Mesenchymal stem cell (in vitro differentiated cells and primary cell): ENCODE data around the gene RPP25.

Experiments used
- DNase-seq: peaks from one replicate; pipeline ENCODE4 v3.0.0-alpha.2; 2013
- H2AFZ ChIP-seq: one replicate; pipeline ENCODE4 v1.6.1; 2013; ENCODE audit warnings: low read depth, mild to moderate bottlenecking, control low read depth, inconsistent platforms, low read length, moderate library complexity
- H2AK5ac ChIP-seq: 2 replicates; pipeline ENCODE4 v1.6.1; 2013; ENCODE audit warnings: low read length, moderate library complexity, mild to moderate bottlenecking, inconsistent platforms; ENCODE audit not compliant: severe bottlenecking
- H2BK120ac ChIP-seq: one replicate; pipeline ENCODE4 v1.6.1; 2013; ENCODE audit warnings: low read depth, mild to moderate bottlenecking, inconsistent platforms, low read length, moderate library complexity
- H2BK12ac ChIP-seq, 2 experiments: one replicate each; pipeline ENCODE4 v1.6.1; 2013; ENCODE audit warnings: inconsistent platforms in 2 of 2, low read length in 2 of 2, mild to moderate bottlenecking in 2 of 2, moderate library complexity in 2 of 2, control low read depth in 1 of 2
- H2BK15ac ChIP-seq: one replicate; pipeline ENCODE4 v1.6.1; 2013; ENCODE audit warnings: mild to moderate bottlenecking, low read depth, inconsistent platforms; ENCODE audit not compliant: poor library complexity, severe bottlenecking
- H2BK5ac ChIP-seq: 2 replicates; pipeline ENCODE4 v1.6.1; 2013; ENCODE audit warnings: low read depth, mild to moderate bottlenecking, low read length, control low read depth, inconsistent platforms; ENCODE audit not compliant: poor library complexity, severe bottlenecking
- H3K14ac ChIP-seq, 2 experiments: one replicate each; pipeline ENCODE4 v1.6.1; 2013; ENCODE audit warnings: inconsistent platforms in 2 of 2, low read length in 2 of 2, control low read depth in 1 of 2, mild to moderate bottlenecking in 1 of 2, moderate library complexity in 1 of 2
- H3K18ac ChIP-seq, 2 experiments: one replicate each; pipeline ENCODE4 v1.6.1; 2013; ENCODE audit warnings: inconsistent platforms in 2 of 2, low read length in 2 of 2, control low read depth in 1 of 2, low read depth in 1 of 2, mild to moderate bottlenecking in 1 of 2
- H3K23ac ChIP-seq, 2 experiments: one replicate each; pipeline ENCODE4 v1.6.1; 2013; ENCODE audit warnings: inconsistent platforms in 2 of 2, low read length in 2 of 2, mild to moderate bottlenecking in 2 of 2, moderate library complexity in 2 of 2, control low read depth in 1 of 2
- H3K27ac ChIP-seq: 2 replicates; pipeline ENCODE4 v1.5.1; 2013; ENCODE audit warnings: mild to moderate bottlenecking, moderate library complexity, low read length, control low read depth, inconsistent platforms; ENCODE audit not compliant: poor library complexity, severe bottlenecking
- H3K27me3 ChIP-seq, 2 experiments: 2 replicates each; pipeline versions ENCODE4 v1.6.1 to v1.7.0; 2013; ENCODE audit warnings: low read length in 2 of 2, mild to moderate bottlenecking in 2 of 2, moderate library complexity in 2 of 2, control low read depth in 1 of 2, inconsistent platforms in 1 of 2; ENCODE audit not compliant: control insufficient read depth in 1 of 2, insufficient read depth in 1 of 2
- H3K36me3 ChIP-seq, 2 experiments: 2 replicates each; pipeline versions ENCODE4 v1.6.1 to v1.7.0; 2013; ENCODE audit warnings: low read length in 2 of 2, control low read depth in 1 of 2, inconsistent platforms in 1 of 2, low read depth in 1 of 2, mild to moderate bottlenecking in 1 of 2; ENCODE audit not compliant: insufficient read depth in 2 of 2, control insufficient read depth in 1 of 2
- H3K4ac ChIP-seq, 2 experiments: one replicate each; pipeline ENCODE4 v1.6.1; 2013; ENCODE audit warnings: inconsistent platforms in 2 of 2, low read length in 2 of 2, mild to moderate bottlenecking in 2 of 2, moderate library complexity in 2 of 2, control low read depth in 1 of 2, low read depth in 1 of 2
- H3K4me1 ChIP-seq: 2 replicates; pipeline ENCODE4 v1.6.1; 2013; ENCODE audit warnings: low read depth, low read length, control low read depth; ENCODE audit not compliant: control insufficient read depth, insufficient read depth
- H3K4me2 ChIP-seq: 2 replicates; pipeline ENCODE4 v1.6.1; 2013; ENCODE audit warnings: low read length, mild to moderate bottlenecking, inconsistent platforms; ENCODE audit not compliant: poor library complexity, severe bottlenecking
- H3K4me3 ChIP-seq, 2 experiments: 2 replicates each; pipeline versions ENCODE4 v1.5.1 to v1.7.0; 2013; ENCODE audit warnings: low read length in 2 of 2, mild to moderate bottlenecking in 2 of 2, control low read depth in 1 of 2, low read depth in 1 of 2; ENCODE audit not compliant: insufficient read depth in 1 of 2
- H3K79me1 ChIP-seq: replicated peaks from 2 replicates; pipeline ENCODE4 v1.6.1; 2013; ENCODE audit warnings: mild to moderate bottlenecking, control low read depth, low read length, inconsistent platforms; ENCODE audit not compliant: poor library complexity, severe bottlenecking
- H3K9ac ChIP-seq: 2 replicates; pipeline ENCODE4 v1.7.0; 2013; ENCODE audit warnings: mild to moderate bottlenecking, low read length, moderate library complexity
- H3K9me3 ChIP-seq: 2 replicates; pipeline ENCODE4 v1.7.0; 2013; ENCODE audit warnings: mild to moderate bottlenecking, low read length; ENCODE audit not compliant: control insufficient read depth
- H4K8ac ChIP-seq: one replicate; pipeline ENCODE4 v1.6.1; 2013; ENCODE audit warnings: inconsistent platforms, mild to moderate bottlenecking, low read length, moderate library complexity
- H4K91ac ChIP-seq: one replicate; pipeline ENCODE4 v1.6.1; 2013; ENCODE audit warnings: mild to moderate bottlenecking, low read length, inconsistent platforms
- WGBS: methylation state at CpG from one replicate; pipeline ENCODE4 v1.1.7; 2013; ENCODE audit warnings: mixed read lengths; 5-methylcytosine and 5-hydroxymethylcytosine counted together

Gene RPP25

DNA sequence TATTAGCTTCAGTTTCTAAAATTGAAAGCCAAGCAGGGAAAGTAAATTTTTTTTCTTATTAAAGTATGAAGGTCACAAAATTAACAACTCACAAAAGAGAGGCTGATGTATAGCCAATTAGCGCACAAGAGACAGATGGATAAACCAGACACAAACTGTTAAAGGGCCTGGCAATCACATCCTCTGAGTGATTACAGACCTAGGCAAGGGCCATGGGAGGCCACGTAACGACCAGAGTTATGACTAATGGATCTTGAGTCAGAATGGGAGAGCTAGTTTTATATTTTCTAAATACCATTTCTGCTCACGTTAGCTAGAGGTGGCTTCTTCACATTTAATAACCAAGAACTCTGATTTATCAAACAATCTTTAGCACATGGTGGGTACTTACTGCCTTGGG lies 21.0 kb upstream of the RPP25 start:
- no peak for DNase-seq
- Histone ChIP-seq H3K4ac (no peak overlapping the region), H3K27ac (no peak overlapping the region), H2BK120ac (no peak overlapping the region), H2BK12ac (no peak overlapping the region), H4K91ac (no peak overlapping the region), H2BK5ac (no peak overlapping the region), H3K9ac (peak overlapping the region; percentile 14), H2AK5ac (no peak overlapping the region), H3K18ac (no peak overlapping the region), H2BK15ac (no peak overlapping the region), H3K79me1 (no peaks in the 10 kb centered on the region), H2AFZ (no peak overlapping the region), H3K4me3 (no peak overlapping the region), H3K9me3 (no peaks in the 10 kb centered on the region), H3K27me3 (peaks cover 0 to 6% of the 10 kb centered on the region in 2 experiments), H3K36me3 (no peaks in the 10 kb centered on the region), H3K14ac (no peak overlapping the region), H3K4me2 (no peak overlapping the region), H4K8ac (no peak overlapping the region), H3K4me1 (peaks cover 3% of the 10 kb centered on the region), H3K23ac (no peak overlapping the region)
- 54% methylated on average over 2 of the region's 4 CpGs for WGBS

DNA sequence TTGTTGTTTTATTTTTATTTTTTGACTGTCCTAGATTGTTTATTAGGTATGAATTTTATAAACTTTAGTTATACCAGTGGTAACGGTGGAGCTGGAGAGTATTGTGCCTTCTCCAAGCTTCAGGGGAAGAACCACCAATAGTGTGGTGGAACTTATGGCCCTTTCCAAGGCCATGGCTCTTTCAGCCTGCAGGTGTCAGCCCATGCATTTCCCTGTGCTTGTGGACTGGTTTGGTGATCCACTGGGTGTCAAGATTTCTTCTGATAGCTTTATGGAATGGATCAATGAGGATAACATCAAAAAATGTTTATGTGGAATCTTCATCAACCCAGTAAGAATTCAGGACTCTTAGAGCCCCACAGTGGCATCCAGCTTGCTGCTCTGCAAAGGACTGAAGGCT lies 19.6 kb upstream of the RPP25 start:
- Histone ChIP-seq H3K4ac (no peak overlapping the region), H3K4me3 (no peak overlapping the region)
- WGBS: 64% methylated on average over 1 of the region's 1 CpG

DNA sequence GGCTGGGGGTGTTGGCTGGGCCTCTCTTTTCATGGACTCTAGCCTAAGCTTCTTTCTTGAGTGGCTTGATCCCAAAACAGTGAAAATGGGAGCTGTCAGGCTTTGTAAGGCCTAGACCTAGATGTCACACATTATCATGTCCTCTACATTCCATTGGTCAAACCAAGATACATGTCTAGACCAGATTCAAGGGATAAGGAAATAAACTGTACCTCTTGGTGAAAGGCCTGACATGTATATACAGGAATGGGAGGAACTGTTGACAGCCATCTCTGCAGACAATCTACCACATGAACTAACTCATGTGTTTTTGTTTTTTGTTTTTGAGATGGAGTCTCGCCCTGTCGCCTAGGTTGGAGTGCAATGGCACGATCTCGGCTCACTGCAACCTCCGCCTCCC lies 11.1 kb upstream of the RPP25 start:
- H2BK15ac ChIP-seq: no peak overlapping the region
- no peak overlapping the region for H3K4me3 ChIP-seq
- H3K36me3 ChIP-seq: no peaks in the 10 kb centered on the region
- H2BK12ac ChIP-seq: no peak overlapping the region
- DNase-seq: no peak
- H2BK5ac ChIP-seq: no peak overlapping the region
- no peak overlapping the region for H3K4ac ChIP-seq
- no peak overlapping the region for H3K18ac ChIP-seq
- WGBS: 87% methylated on average over 5 of the region's 5 CpGs
- no peak overlapping the region for H3K14ac ChIP-seq
- no peak overlapping the region for H3K9ac ChIP-seq
- H3K27me3 ChIP-seq: peaks cover 0 to 3% of the 10 kb centered on the region in 2 experiments
- no peak overlapping the region for H2AFZ ChIP-seq
- no peaks in the 10 kb centered on the region for H3K9me3 ChIP-seq
- H3K23ac ChIP-seq: no peak overlapping the region
- H2AK5ac ChIP-seq: no peak overlapping the region
- H3K4me1 ChIP-seq: peaks cover 2% of the 10 kb centered on the region
- H2BK120ac ChIP-seq: no peak overlapping the region
- H3K4me2 ChIP-seq: no peak overlapping the region
- H3K27ac ChIP-seq: no peak overlapping the region
- H3K79me1 ChIP-seq: no peaks in the 10 kb centered on the region
- no peak overlapping the region for H4K91ac ChIP-seq
- no peak overlapping the region for H4K8ac ChIP-seq

More for the DNA sequence above, 19.6 kb upstream of the RPP25 start:
- Histone ChIP-seq H3K23ac (no peak overlapping the region), H3K36me3 (no peaks in the 10 kb centered on the region), H3K18ac (peak overlapping the region in 1 of 2 experiments; percentile 33), H4K8ac (no peak overlapping the region), H3K79me1 (no peaks in the 10 kb centered on the region), H2BK120ac (no peak overlapping the region), H3K4me2 (no peak overlapping the region), H3K27ac (no peak overlapping the region), H2BK12ac (no peak overlapping the region), H3K9ac (no peak overlapping the region), H4K91ac (no peak overlapping the region), H3K9me3 (no peaks in the 10 kb centered on the region), H2AK5ac (no peak overlapping the region), H2AFZ (no peak overlapping the region), H3K14ac (no peak overlapping the region), H2BK15ac (no peak overlapping the region), H3K4me1 (peaks cover 3% of the 10 kb centered on the region), H2BK5ac (no peak overlapping the region), H3K27me3 (peaks cover 0 to 6% of the 10 kb centered on the region in 2 experiments)
- no peak for DNase-seq

DNA sequence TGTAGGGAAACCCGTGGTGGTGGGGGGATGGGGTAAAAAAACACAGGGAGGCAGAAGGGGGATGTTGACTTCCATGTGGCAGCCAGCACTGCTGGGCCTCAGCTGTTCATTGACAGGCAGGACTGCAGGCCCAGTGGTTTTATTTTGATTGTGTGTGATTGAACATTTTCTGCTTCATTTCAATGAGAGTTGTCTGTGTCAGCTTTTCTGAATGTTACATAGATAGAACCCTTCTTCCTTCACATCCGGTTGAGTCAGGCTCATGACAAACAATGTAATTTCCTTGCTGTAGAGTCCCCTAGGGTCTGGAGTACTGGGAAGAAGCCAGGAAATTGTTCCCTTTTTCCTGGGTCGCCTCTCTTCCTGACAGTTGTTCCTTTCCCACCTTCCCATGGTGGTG lies 8.2 kb upstream of the RPP25 start:
- no peak overlapping the region for H2AK5ac ChIP-seq
- H3K27me3 ChIP-seq: peaks cover 0 to 10% of the 10 kb centered on the region in 2 experiments
- no peaks in the 10 kb centered on the region for H3K9me3 ChIP-seq
- H2AFZ ChIP-seq: no peak overlapping the region
- peak overlapping the region; percentile 63 for H3K9ac ChIP-seq
- H4K91ac ChIP-seq: no peak overlapping the region
- peak; percentile 52 for DNase-seq
- no peak overlapping the region for H4K8ac ChIP-seq
- H3K4me1 ChIP-seq: peaks cover 2% of the 10 kb centered on the region
- no peak overlapping the region for H3K4me3 ChIP-seq
- no peaks in the 10 kb centered on the region for H3K36me3 ChIP-seq
- no peak overlapping the region for H3K14ac ChIP-seq
- H3K18ac ChIP-seq: no peak overlapping the region
- H3K79me1 ChIP-seq: no peaks in the 10 kb centered on the region
- no peak overlapping the region for H3K4ac ChIP-seq
- H3K23ac ChIP-seq: no peak overlapping the region
- H3K4me2 ChIP-seq: no peak overlapping the region
- no peak overlapping the region for H2BK15ac ChIP-seq
- no peak overlapping the region for H2BK5ac ChIP-seq
- H2BK12ac ChIP-seq: peak overlapping the region in 1 of 2 experiments; percentile 25
- no peak overlapping the region for H3K27ac ChIP-seq
- no peak overlapping the region for H2BK120ac ChIP-seq
- 19% methylated on average over 3 of the region's 3 CpGs for WGBS
